Measurements from ENCODE around the gene KCTD16. TPM values are rescaled to one million over a fixed set of nuclear protein-coding genes. Genes with fewer than 3 reads are reported as not detected.

KCTD16 gene
- total and polyA plus RNA-seq, 2 experiments from 2014 or later = 0.02 to 0.76 TPM

- Histone ChIP-seq H3K79me2 (replicated peaks; ENCODE audit: insufficient read depth) (no peaks in the 10 kb centered on the region), H3K36me3 (ENCODE audit: insufficient read depth) (no peaks in the 10 kb centered on the region), H3K4me1 (ENCODE audit: insufficient read depth) (no peaks in the 10 kb centered on the region), H4K20me1 (replicated peaks; ENCODE audit: insufficient read depth) (no peaks in the 10 kb centered on the region), H3K27me3 (ENCODE audit: insufficient read depth) (no peaks in the 10 kb centered on the region), H3K4me3 (no peak overlapping the region), H3K4me2 (no peak overlapping the region), H3F3A (replicated peaks; ENCODE audit: low read depth) (no peaks in the 10 kb centered on the region), H3K9me2 (ENCODE audit: insufficient read depth) (no peaks in the 10 kb centered on the region), H3K27ac (ENCODE audit: low read depth) (no peak overlapping the region), H2AFZ (no peak overlapping the region)
- no peak for DNase-seq (ENCODE audit: low spot score)
- Mint-ChIP-seq H3K4me1 (peaks cover 3% of the 10 kb centered on the region; the same call in 1 of the 3 replicates), H3K27ac (no peak overlapping the region), H3K9me3 (no peaks in the 10 kb centered on the region), H3K4me3 (no peak overlapping the region), H3K36me3 (ENCODE audit: low read depth) (no peaks in the 10 kb centered on the region), H3K27me3 (ENCODE audit: insufficient read depth, low read depth, poor library complexity) (no peaks in the 10 kb centered on the region)
- no peak for TF ChIP-seq EZH2 (IDR thresholded peaks at IDR 0.05; ENCODE audit: low read depth, unreplicated experiment)
- no peak for TF ChIP-seq EZH2phosphoT487 (IDR thresholded peaks at IDR 0.05; ENCODE audit: unreplicated experiment)
- no peak for TF ChIP-seq REST (IDR thresholded peaks at IDR 0.05; ENCODE audit: unreplicated experiment)
- TF ChIP-seq ZNF331 (CRISPR knock-in tag; IDR thresholded peaks at IDR 0.05; ENCODE audit: low read depth) = no peak
- no peak for TF ChIP-seq CTCF (conservative IDR thresholded peaks at IDR 0.05; ENCODE audit: low read depth in 2 of 2)
- no peak for TF ChIP-seq ZNF462 (CRISPR knock-in tag; IDR thresholded peaks at IDR 0.05)
- TF ChIP-seq STAT1 (IDR thresholded peaks at IDR 0.05; ENCODE audit: unreplicated experiment) = no peak
- no peak for TF ChIP-seq ETS1 (IDR thresholded peaks at IDR 0.05)
- TF ChIP-seq CREB1 (CRISPR knock-in tag; IDR thresholded peaks at IDR 0.05; ENCODE audit: low read depth) = no peak
- no peak for TF ChIP-seq JUNB (IDR thresholded peaks at IDR 0.05; ENCODE audit: unreplicated experiment)
- no peak for TF ChIP-seq NANOG (IDR thresholded peaks at IDR 0.05; ENCODE audit: borderline replicate concordance)
- TF ChIP-seq ZNF114 (CRISPR knock-in tag; IDR thresholded peaks at IDR 0.05) = no peak
- no peak for TF ChIP-seq POLR2AphosphoS5 (IDR thresholded peaks at IDR 0.05; ENCODE audit: low read depth)
- no peak for ATAC-seq
Measured at GRCh38 chr5:144428326-144428725, 257.7 kb downstream of the KCTD16 start.
